Measurements from ENCODE around the gene RORC.

Gene RORC

GRCh38 chr1:151847867-151848596 is 16.4 kb upstream of the RORC start:
- no peak for DNase-seq

- no peak for DNase-seq
These were observed 15.2 kb upstream of the RORC start for GRCh38 chr1:151846686-151847237.

- DNase-seq, result peak; percentile 77
These were observed 14.5 kb upstream of the RORC start for GRCh38 chr1:151846062-151846568.

GRCh38 chr1:151843398-151843797 is 11.8 kb upstream of the RORC start:
- DNase-seq, result no peak

- DNase-seq, result peak; percentile 86
These were observed 9.5 kb upstream of the RORC start for GRCh38 chr1:151841141-151841540.

GRCh38 chr1:151840421-151840820 is 8.8 kb upstream of the RORC start:
- DNase-seq, result no peak

- DNase-seq, result no peak
These were observed 8.1 kb upstream of the RORC start, which contains the start of gene C2CD4D for GRCh38 chr1:151839457-151840403. TSS of gene C2CD4D (minus strand) at chr1:151839820. CDS start at chr1:151838989, 831 bp downstream.

- DNase-seq, result no peak
These were observed 7.4 kb upstream of the RORC start for GRCh38 chr1:151839082-151839412.

- DNase-seq, result no peak
These were observed 6.8 kb upstream of the RORC start for GRCh38 chr1:151838222-151839081.

- DNase-seq, result no peak
These were observed 6.3 kb upstream of the RORC start for GRCh38 chr1:151837884-151838221.

GRCh38 chr1:151837197-151837596 is 5.6 kb upstream of the RORC start:
- no peak for DNase-seq

GRCh38 chr1:151835596-151835995 is 4.0 kb upstream of the RORC start:
- DNase-seq, result no peak

- DNase-seq, result no peak
These were observed 2.6 kb upstream of the RORC start for GRCh38 chr1:151834239-151834638.

GRCh38 chr1:151833172-151833900 is 1.7 kb upstream of the RORC start:
- DNase-seq, result no peak

- DNase-seq, result peak; percentile 38
These were observed 847 bp upstream of the RORC start for GRCh38 chr1:151832318-151832980.

GRCh38 chr1:151831256-151831591 is 378 bp downstream of the RORC start:
- DNase-seq, result no peak

- no peak for DNase-seq
These were observed 1.5 kb downstream of the RORC start for GRCh38 chr1:151830055-151830454.

GRCh38 chr1:151829352-151830046 is 2.1 kb downstream of the RORC start:
- DNase-seq, result no peak

- DNase-seq, result no peak
These were observed 2.7 kb downstream of the RORC start for GRCh38 chr1:151828921-151829320.

GRCh38 chr1:151827853-151828252 is 3.7 kb downstream of the RORC start:
- DNase-seq, result no peak
